ENCODE data around the gene SMOC2.
"Not testable (repeated sequence)": the region's sequence is repeated elsewhere in the genome, so short reads cannot be mapped to it uniquely, and the experiment has no call there.

SMOC2 gene

DNA sequence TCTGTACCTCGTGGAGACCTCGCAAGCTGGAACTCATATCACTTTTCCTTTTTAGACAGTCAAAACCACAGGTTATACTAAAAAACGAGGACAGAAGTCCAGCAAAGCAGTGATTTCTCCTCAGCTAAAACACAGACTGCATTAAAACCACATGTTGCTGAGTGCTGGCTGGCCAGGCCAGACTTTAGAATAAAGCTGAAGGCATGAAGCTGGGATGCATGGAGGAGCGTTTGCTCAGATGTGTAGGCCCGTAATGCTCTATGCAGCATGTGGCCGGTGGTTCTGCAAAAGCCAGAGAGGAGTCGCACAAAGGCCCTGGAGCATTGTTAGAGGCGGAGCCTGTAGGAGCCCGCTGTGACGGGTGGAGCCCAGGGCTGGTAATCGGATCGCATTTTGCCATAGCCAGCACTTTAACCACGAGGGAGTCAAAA is 83.6 kb downstream of the SMOC2 start:
- no peak for DNase-seq

DNA sequence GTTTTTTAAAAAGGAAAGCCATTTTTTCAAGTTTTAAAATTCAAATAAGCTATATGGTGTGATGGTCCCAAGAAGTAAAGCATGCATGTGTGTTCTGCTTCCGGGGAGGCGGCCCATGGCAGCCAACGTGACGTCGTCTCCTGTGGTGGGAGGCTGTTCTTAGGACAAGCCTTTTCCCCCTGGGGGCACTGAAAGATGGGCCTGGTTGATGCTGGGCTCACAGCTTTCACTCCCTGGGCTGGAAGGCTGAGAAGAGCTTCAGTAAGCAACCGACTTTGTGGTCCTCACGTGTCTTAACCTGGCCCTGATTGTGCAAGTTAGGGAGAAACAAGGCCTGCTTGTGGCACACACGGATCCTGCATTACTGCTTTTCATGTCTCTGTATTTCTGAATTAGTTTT is 84.1 kb downstream of the SMOC2 start:
- DNase-seq: no peak

DNA sequence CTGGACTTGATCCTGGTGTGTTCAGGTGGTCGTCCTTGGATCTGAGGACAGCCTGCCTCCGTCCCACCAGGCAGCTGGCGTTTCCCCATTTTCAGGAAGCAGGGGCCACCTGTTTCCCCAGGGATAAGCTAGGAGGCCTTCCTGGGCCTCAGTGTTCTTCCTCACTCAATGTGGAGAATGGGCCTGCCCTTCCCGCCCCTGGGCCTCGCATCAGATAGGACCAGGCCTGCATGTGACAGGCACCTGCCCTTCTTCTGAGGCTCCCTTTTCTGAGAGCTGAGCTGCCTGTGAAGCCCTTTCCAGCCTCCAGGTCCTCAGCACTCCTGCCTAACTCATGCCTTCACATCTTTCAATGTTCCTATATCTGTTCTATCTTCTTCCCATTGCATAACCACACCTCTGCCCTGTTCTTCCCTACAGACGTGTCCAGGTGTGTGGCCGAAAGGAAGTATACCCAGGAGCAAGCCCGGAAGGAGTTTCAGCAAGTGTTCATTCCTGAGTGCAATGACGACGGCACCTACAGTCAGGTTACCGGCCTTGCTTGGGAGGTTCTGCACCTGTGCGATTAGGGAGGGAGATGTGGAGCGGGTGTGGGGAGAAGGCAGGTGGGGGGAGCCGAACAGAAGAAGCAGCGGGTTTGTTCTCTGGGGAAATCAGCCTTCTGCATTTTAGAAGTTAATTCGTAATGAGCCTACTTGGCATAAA is 85.1 kb downstream of the SMOC2 start:
- DNase-seq: no peak

DNA sequence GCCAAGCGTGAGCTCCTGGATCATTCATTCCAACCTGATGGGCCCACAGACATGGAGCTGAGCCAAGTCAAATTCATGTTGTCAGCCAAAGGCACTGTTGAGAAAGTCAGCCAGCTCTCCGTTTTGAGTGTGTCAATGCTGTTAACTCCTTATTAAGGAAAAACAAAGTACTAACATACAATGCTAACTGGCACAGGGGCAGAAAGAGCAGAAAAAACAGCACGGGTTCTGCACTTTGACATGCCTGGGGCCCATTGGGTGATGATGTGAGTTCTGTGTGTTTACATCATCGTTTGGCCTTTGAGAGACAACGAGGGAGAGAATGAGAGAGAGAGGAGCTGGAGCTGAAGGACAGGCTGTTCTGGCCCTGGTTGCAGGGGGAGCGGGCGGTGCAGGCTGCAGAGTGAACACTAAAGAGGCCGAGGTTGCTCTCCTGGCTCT is 85.9 kb downstream of the SMOC2 start:
- DNase-seq: no peak

DNA sequence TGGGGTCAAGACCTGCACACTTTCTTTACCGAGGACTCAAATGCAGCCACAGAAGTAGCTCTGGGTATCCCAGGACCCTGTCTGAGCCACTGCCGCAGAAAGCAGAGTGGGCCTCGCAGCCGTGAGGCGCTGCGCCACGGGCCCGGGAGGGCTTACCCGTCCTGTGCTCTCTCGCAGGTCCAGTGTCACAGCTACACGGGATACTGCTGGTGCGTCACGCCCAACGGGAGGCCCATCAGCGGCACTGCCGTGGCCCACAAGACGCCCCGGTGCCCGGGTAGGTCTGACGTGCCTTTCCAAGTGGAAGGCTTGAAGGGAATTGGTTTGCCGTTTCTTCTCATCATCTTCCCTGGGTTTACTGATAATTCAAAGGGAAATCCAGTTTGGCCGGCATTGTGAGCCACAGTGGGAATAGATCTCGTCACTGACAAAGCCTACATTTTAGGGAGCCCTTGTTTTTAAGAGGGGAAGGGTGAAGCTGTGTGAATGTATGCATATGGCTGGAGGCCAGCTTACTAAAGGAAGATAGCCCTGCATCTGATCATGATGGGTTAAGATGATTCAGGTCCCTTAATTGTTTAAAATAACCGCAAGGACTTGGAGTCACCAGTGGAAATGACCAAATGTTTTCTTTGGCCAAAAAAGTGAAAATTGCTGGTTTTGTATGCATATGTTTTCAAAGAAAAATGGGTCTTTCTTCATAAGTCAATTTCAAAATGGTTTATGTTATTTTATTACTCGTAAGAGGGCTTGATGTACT is 86.6 kb downstream of the SMOC2 start:
- DNase-seq: no peak

DNA sequence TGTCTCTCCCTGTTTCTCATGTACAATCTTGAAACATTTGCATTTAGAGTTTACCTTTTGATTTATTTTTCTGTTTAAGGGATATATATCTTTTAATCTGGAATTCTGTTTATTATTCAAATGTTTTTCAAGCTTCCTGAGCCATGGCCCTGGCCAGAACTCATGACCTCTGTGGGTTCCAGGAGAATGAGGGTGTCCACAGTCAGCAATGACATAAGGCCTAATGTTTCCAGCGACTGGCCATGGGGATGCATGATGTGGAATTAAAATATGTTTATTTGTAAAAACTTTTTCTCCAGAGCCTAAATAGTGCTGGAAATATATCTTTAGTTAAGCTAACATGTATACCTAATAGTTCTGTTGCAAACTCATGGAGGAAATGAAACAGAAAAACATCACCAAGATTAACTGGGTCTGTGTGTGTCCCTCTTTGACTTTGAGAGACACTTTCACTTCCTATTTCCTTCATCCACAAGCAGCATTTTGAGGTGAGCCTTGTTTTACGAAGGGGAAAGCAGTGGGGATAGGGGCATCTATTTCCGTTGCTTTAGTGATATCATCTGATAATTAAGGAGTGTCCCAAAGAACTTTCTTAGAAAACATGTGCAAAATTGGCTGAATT is 87.6 kb downstream of the SMOC2 start:
- no peak for DNase-seq

DNA sequence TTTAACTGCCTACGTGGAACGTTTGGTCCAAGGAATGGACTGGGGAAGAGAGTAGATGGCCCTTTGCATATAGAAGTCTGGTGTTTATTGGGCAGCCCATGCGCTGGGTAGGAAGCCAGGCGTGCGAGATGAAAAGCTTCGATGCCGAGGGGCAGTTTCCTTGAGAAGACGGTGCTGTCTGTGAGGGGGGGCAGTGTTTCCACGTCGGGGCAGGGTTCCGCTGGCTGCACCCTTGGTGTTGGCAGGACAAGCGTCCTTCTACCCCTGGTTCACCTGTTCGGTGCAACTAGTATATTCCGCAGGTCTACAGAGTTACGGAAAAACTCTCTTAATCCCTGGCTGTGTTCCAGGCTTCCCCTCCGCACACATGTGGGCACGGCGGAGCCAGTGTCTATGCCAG is 88.2 kb downstream of the SMOC2 start:
- no peak for DNase-seq

DNA sequence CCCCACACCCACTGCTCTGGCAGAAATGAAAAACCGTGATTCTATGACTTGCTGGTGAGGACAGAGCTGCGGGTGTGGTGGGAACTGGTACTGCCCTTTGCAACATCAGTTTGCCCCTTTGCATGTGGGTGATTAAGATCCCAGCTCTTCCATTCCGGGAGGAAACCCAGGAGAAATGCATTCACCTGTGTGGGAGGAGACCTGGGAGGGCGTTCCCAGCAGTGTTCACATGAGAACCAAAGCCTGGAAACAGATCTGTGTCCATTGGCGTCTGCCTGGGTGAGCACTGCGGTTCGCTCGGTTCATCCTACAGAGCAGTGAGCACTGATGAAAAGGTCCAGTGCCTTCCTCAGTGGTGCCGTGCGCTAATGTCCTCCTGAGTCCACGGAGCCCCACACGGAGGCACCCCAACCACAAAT is 89.7 kb downstream of the SMOC2 start:
- DNase-seq: no peak

DNA sequence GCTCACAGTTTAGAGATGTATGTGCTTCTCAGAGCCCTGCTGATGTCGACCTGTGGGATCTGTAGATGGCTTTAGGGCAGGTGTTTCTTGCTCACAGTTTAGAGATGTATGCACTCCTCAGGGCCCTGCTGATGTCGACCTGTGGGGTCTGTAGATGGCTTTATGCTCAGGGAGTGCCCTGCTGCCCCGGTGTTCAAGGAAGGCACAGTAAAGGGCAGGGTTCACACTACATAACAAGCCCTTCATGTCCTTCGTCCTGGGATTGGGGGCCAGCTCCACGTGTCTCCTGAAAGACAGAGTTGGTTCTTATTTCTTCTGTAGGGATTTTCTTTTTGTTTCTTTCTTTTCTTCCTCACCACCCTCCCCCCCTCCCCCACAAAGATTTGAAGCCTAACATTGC is 91.1 kb downstream of the SMOC2 start:
- DNase-seq: no peak

DNA sequence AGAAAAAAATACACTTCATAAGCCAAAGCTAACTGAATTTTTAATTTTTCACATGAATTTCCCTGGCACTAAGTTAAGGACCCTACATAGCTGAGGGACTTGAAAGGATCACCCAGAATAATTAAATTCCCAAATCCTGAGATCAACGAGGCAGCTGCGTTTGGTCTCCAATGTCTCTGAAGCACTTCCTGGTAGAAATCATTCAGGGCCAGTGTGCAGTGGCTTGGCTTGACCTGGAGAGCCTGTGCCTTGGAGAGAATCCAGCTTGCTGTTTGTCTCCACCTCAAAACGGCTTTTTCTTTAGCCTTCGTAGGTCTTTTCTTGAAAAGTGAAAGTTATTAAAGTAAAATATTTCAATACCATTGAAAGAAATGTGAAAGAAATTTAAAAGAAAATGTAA is 92.4 kb downstream of the SMOC2 start:
- no peak for DNase-seq

DNA sequence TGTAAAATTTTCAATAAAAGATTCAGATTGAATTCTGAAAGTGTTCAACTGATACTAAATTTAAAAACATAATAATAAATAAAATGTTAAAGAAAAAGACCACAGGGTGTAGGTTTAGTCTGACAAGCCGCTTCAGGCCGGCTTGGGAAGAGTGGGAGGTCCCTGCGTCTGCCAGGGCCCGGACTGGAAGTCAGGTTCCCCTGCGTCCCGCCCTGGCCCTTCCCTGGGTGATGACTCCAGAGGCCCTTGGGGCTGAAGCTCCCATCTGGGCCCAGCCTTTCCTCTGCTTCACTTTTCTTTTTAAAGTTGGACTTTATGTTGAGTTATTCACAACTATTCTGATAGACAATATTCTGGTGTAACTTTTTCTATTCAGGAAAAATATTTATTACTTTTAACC is 93.3 kb downstream of the SMOC2 start:
- DNase-seq: no peak

DNA sequence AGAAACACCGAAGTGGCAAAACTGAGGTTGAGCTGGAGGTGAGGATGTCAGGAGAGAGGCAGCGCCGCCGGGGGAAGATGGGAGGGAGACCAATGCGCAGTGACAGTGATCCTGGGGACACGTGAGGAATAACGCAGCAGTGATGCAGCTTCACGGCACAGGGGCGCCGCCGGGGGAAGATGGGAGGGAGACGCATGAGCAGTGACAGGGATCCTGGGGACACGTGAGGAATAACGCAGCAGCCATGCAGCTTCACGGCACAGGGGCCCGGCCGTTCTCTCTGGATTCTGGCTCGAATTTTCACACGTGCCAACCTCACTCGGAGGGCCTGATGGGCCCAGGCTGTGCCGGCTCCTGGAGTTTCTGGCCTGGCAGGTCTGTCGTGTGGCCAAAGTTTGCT is 94.7 kb downstream of the SMOC2 start:
- no peak for DNase-seq

DNA sequence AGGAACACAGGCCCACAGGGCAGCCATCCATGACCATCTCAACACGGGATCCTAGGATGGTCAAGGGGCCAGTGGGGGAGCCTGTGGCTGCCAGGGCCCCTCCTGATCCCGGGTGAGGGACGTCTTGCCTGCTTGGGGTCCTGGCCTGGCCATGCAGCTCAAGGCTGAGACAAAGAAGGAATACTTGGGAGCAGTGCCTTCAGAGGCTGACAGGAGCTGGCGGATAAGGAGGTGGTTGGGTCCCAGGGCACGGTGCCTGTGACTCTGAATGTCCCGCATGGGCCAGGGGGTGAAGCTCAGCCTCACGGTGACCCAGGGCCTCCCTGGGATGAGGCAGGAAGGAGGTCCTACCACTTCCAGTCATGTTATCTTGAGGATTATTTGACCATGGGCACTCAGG is 95.2 kb downstream of the SMOC2 start:
- no peak for DNase-seq

DNA sequence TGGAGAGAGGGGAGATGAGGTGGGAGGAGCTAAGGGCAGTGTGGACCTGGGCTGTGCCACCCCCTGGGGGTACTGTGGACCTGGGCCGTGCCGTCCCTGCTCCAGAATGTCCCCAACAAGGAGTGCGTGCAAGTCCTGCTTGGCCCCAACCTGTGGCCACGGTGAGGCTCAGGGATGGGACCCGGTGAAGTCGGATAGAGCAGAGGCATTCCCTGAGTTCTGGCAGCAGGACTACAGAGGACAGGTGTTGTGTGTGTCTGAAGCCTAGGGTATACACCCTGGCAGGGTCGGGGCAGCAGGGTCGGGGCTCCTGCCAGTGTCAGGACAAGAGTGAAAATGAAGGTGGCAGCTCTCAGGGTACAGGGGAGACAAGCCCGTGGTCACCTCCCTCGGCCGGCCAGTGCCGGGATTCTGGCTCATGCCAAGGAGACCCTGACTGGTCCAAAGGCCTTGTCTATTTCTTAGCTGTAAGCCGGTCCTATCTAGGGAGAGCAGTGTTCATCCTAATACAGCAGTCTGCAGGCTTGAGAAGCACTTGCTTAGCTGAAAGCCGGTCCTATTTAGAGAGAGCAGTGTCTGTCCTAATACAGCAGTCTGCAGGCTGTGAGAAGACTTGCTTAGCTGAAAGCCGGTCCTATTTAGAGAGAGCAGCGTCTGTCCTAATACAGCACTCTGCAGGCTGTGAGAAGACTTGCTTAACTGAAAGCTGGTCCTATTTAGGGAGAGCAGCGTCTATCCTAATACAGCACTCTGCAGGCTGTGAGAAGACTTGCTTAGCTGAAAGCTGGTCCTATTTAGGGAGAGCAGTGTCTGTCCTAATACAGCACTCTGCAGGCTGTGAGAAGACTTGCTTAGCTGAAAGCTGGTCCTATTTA is 95.9 kb downstream of the SMOC2 start:
- no peak for DNase-seq

DNA sequence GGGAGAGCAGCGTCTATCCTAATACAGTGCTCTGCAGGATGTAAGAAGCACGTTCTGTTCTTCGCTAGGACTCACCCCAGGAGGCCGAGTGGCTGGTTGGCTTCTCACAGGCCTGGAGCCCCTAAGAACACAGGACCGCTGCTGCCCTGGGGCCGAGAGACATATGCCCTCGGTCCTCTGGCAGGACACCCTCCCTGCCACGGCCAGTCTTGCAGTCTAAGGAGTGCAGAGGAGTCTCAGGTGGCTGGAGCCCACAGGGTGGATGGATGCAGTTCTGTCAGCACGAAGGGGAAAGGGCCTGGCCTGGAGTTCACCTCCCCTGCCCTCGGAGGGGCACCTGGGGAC is 96.5 kb downstream of the SMOC2 start:
- no peak for DNase-seq

DNA sequence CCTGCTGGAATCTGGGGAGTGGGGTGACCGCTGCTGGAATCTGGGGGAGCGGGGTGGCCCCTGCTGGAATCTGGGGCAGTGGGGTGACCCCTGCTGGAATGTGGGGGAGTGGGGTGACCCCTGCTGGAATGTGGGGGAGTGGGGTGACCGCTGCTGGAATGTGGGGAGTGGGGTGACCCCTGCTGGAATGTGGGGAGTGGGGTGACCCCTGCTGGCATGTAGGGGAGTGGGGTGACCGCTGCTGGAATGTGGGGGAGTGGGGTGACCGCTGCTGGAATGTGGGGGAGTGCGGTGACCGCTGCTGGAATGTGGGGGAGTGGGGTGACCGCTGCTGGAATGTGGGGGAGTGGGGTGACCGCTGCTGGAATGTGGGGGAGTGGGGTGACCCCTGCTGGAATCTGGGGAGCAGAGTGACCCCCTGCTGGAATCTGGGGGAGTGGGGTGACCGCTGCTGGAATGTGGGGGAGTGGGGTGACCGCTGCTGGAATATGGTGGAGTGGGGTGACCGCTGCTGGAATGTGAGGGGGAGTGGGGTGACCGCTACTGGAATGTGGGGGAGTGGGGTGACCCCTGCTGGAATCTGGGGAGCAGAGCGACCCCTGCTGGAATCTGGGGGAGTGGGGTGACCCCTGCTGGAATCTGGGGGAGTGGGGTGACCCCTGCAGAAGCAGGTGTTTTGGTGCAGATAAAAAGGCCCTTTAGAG is 97.4 kb downstream of the SMOC2 start:
- not testable (repeated sequence) for DNase-seq

DNA sequence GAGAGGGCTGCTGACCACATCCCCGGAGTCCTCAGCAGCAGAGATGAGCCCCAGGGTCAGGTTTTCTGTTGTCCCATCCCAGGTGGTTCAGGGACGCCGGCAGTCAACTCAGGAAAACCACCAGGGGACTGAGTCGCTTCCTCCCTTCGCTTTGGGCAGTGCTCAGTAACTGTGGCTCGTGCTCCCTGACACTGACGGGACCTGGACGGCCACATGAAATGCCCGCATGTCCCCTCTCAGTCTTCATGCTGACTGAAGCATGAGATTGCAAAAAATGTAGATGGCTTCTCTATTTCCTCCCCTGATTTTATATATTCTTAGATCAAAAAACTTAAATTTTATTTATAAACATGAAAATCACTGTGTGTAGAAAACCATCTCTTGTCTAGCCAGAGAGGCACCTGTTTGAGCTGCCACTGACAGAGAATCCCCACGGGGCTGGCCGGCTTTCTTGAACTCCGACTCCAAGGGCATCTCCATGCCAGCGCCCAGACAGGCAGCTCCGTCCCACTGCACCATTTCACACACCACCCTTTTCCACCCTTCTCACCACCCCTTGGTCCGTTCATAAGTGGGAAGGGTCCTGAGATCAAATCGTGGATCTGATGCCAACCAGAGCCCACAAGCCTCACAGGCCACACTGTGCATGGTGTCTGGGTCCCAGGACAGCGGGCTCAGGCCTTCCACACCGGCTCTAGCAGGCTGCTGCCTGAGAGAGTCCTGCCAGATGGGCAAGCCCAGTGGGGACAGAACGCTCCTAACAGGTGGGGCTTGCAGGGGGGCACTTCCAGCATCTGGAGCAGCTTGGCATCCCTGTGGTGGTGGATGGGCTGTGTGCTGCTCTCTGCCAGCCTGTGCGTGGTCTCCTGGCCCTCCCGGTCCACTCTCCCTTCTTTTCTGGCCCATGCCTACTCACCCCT is 98.2 kb downstream of the SMOC2 start:
- no peak for DNase-seq

DNA sequence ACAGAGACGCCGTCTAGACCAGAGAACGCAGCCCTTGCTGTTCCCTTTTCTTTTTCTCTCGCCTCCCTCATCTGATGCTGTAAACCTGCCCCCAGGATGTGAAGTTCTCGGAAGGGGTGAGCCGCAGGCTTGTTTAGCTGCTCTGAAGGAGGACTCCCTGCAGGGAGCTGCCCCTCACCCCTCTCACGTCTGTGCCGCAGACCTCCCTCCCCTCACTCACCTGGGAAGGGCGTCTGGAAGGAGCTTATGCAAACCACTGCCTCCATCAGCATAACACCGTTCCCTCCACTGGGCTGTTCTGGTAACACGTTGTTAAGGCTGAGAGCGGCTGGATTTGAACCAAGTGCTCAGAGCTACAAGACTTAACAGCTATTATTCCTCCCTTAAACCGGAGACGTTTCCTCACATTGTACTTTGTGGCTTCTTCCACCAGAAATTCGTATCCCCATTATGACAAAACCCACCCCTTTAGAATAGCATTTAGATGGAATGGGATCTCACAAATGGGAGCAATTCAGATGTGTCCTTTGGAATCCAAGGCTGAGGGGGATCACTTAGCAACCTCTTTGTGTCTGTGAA is 99.8 kb downstream of the SMOC2 start:
- DNase-seq: no peak

DNA sequence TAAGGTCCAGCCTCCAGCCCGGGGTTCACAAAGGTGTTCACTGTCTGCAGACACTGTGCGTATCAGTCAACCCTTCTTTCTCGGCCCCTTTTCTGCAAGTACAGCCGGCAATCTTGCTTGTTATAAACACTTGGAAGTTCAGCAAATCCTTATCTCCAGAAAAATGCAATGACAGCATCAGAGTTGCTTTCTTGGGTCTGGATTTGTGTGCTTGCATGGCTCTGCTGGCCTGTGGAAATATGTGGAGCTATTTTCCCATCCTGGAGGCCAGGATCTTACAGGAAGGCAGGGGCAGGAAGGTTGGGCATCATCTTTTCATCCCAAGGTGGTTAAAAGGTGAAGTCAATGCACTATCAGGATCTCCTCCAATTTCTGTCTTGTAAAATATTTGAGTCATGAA is 100.3 kb downstream of the SMOC2 start:
- DNase-seq: no peak

DNA sequence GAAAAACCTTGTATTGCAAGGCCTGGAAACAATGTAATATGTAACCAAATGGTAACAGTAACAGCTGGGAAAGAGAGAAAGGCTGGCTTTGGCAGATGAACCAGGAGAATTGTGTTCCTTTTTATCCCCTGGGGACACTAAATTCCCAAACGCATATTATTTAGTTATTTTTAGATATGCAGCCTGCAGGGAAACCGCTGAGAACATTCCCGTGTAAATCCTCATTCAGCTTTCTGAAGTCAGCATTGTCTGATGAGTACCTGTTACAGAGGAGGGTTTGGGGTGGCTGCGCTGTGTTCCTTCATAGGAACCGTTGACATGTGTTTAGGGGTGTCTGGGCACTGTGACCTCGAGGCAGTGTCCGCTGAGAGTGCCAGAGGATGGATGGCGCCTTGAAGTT is 101.3 kb downstream of the SMOC2 start:
- no peak for DNase-seq

DNA sequence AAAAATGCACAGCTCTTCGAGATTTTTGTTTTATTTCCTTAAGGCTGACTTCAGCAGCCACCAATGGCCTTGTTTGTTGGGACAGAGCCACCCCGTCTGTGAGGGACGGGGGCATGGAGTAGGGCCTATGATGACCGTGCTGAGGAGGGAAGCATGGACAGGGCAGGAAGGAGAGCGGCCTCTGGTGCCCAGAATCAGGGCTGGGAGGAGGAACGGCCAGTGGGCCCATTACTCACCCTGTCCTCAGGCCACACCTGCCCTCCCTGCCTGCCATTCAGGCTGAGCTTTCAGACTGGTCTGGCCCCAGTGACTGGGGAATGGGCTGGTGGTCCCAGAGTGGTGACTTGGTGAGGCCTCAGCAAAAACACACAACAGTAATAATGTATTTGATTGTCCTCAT is 104.4 kb downstream of the SMOC2 start:
- no peak for DNase-seq
